ENCODE results near the gene POLA2.

The POLA2 gene

GRCh38 chr11:65288706-65289536 is 27.2 kb downstream of the POLA2 start:
- DNase-seq, result no peak

- no peak for DNase-seq
Observed at GRCh38 chr11:65290448-65291165, 28.8 kb downstream of the POLA2 start.

- DNase-seq, result no peak
Observed at GRCh38 chr11:65291613-65292012, 29.9 kb downstream of the POLA2 start.

- no peak for DNase-seq
Observed at GRCh38 chr11:65292890-65293289, 31.1 kb downstream of the POLA2 start.

- DNase-seq, result no peak
Observed at GRCh38 chr11:65293909-65294381, 32.2 kb downstream of the POLA2 start.

GRCh38 chr11:65295001-65295400 is 33.2 kb downstream of the POLA2 start:
- DNase-seq, result no peak

GRCh38 chr11:65295571-65296341 is 34.0 kb downstream of the POLA2 start:
- no peak for DNase-seq

- DNase-seq, result no peak
Observed at GRCh38 chr11:65297026-65297672, 35.4 kb downstream of the POLA2 start.

GRCh38 chr11:65298131-65298535 is 36.4 kb downstream of the POLA2 start:
- DNase-seq, result no peak

GRCh38 chr11:65298655-65299179 is 37.0 kb downstream of the POLA2 start:
- no peak for DNase-seq

GRCh38 chr11:65300621-65301275 is 39.0 kb downstream of the POLA2 start:
- no peak for DNase-seq

- DNase-seq, result no peak
Observed at GRCh38 chr11:65301491-65302329, 39.9 kb downstream of the POLA2 start.

- no peak for DNase-seq
Observed at GRCh38 chr11:65303555-65303954, 41.8 kb downstream of the POLA2 start.

- no peak for DNase-seq
Observed at GRCh38 chr11:65304110-65304509, 42.3 kb downstream of the POLA2 start.

GRCh38 chr11:65304613-65305012 is 42.9 kb downstream of the POLA2 start:
- DNase-seq, result no peak

GRCh38 chr11:65305501-65306268 is 43.9 kb downstream of the POLA2 start:
- DNase-seq, result no peak

GRCh38 chr11:65307298-65308229 is 45.8 kb downstream of the POLA2 start:
- no peak for DNase-seq

GRCh38 chr11:65308281-65308891 is 46.6 kb downstream of the POLA2 start:
- DNase-seq, result no peak

GRCh38 chr11:65309006-65309405 is 47.2 kb downstream of the POLA2 start:
- DNase-seq, result no peak
